GM12801 (cell line): ENCODE data around the gene CAMSAP3.

Experiments
- TF ChIP-seq, protein P1 (sequence below): IDR thresholded peaks from one replicate; pipeline ENCODE4 v1.5.1; 2011; ENCODE audit warnings: control low read depth; ENCODE audit not compliant: insufficient read length; ENCODE audit errors: extremely low read depth

Gene CAMSAP3

DNA sequence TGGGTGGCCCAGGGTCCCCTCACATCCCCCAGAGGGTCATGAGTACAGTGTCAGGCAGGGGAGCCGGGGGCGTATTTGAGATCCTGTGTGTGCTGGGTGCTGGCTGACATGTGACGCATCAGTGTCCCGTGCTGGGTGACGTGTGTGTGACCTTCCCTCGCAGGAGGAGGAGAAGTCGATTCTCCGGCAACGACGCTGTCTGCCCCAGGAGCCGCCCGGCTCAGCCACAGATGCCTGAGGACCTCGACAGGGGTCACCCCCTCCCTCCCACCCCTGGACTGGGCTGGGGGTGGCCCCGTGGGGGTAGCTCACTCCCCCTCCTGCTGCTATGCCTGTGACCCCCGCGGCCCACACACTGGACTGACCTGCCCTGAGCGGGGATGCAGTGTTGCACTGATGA is 34.3 kb upstream of the CAMSAP3 start:
- TF ChIP-seq, protein P1, sequence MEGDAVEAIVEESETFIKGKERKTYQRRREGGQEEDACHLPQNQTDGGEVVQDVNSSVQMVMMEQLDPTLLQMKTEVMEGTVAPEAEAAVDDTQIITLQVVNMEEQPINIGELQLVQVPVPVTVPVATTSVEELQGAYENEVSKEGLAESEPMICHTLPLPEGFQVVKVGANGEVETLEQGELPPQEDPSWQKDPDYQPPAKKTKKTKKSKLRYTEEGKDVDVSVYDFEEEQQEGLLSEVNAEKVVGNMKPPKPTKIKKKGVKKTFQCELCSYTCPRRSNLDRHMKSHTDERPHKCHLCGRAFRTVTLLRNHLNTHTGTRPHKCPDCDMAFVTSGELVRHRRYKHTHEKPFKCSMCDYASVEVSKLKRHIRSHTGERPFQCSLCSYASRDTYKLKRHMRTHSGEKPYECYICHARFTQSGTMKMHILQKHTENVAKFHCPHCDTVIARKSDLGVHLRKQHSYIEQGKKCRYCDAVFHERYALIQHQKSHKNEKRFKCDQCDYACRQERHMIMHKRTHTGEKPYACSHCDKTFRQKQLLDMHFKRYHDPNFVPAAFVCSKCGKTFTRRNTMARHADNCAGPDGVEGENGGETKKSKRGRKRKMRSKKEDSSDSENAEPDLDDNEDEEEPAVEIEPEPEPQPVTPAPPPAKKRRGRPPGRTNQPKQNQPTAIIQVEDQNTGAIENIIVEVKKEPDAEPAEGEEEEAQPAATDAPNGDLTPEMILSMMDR, result no peak

- TF ChIP-seq, protein P1, result no peak
Measured at GRCh38 chr19:7562646-7563393, 32.8 kb upstream of the CAMSAP3 start.

- TF ChIP-seq, protein P1, result no peak
Measured at GRCh38 chr19:7564866-7565265, 30.8 kb upstream of the CAMSAP3 start.

- TF ChIP-seq, protein P1, result no peak
Measured at GRCh38 chr19:7565332-7565731, 30.3 kb upstream of the CAMSAP3 start.

DNA sequence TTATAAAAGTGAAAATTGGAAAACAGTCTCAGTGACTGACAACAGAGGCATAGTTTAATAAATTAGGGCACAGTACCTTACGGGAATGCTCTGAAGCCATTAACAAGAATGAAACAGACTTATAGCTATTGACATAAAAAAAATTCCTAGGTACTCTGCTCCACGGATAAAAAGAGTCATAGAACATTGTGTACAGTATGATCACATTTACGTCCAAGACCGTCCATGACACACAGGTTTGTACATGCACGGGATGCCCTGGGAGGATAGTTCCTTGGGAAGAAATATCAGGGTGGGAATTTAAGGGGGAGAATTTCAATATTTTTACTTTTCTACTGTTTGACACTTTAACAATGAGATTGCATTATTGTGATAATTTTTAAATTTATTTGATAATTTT is 24.9 kb upstream of the CAMSAP3 start:
- TF ChIP-seq, protein P1, result no peak

GRCh38 chr19:7575434-7576040 is 20.1 kb upstream of the CAMSAP3 start:
- TF ChIP-seq, protein P1, result no peak

GRCh38 chr19:7578127-7578526 is 17.5 kb upstream of the CAMSAP3 start:
- TF ChIP-seq, protein P1, result no peak
